GF-D8 (cell line): ENCODE results near the gene SERPINA12.
"Not testable (repeated sequence)": the region's sequence is repeated elsewhere in the genome, so short reads cannot be mapped to it uniquely, and the experiment has no call there.

Experiments used
- DNase-seq: peaks from one replicate; lab custom pipeline; 2025; lab: John Stamatoyannopoulos, UW

SERPINA12 gene

DNA sequence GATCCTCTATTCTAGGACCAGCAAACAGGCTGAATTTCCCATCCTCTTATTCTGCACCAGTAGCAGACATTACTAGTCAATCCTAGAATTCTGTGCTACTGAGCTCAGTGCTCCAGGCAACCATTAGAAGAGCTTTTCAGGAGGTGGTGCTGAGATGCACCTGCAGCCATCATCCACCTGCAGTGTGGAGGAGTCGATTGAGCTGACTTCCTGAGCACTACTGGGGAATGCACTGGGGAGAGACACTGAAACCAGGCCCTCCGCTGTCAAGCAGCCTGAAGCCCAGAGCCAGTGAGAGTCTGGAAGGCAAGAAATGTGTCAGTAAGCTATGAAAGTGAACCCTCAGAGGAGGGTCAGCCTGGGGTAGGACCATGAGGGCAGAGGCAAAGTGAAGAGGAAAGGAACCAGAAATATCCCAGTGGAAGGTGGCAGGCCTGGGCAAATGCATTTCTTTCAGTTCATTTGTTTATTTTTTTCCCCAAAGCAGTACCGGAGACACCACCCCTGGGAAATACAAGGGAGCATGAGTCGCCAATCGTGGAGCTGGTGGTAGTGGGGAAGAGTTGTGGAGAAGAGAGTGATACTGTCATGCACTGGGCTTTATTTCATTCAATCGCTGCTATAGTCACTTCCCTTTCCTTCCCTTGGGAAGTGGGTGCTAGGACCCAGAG lies 28.9 kb upstream of the SERPINA12 start:
- DNase-seq, result no peak

- DNase-seq, result no peak
Observed at GRCh38 chr14:94536836-94537235, 27.6 kb upstream of the SERPINA12 start.

- DNase-seq, result no peak
Observed at GRCh38 chr14:94535506-94535905, 26.2 kb upstream of the SERPINA12 start.

GRCh38 chr14:94532447-94532846 lies 23.2 kb upstream of the SERPINA12 start:
- DNase-seq, result no peak

GRCh38 chr14:94531187-94531586 lies 21.9 kb upstream of the SERPINA12 start:
- DNase-seq, result no peak

GRCh38 chr14:94524093-94524492 lies 14.8 kb upstream of the SERPINA12 start:
- DNase-seq, result no peak

GRCh38 chr14:94523265-94523664 lies 14.0 kb upstream of the SERPINA12 start:
- no peak for DNase-seq

DNA sequence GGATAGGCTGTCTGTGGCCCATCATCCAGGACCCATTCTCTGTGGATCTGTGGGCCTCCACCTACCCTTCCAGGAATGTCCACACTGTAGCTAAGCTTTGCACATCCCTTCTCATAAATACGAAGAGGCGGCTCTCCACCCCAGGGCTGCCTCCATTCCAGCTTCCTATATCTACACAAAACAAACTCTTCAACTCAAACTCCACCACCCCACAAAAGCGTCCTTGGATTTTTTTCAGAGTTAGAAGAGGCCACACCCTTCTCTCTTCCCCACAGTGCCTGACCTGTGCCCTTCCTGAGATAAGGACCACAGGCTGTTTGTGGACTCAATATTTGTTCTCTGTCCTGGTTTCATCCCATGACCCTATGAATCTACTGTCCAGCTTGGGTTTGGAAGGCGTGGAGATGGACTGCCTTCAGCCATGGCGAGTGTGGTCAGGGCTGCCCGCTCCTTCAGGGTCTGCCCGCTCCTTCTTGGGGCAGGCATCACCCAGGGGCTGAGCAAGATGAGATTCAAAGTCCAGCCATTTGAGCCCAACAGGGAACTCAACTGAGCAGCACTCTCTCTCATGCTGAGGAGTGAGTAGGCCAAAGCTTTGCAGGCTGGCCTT lies 13.0 kb upstream of the SERPINA12 start:
- no peak for DNase-seq

DNA sequence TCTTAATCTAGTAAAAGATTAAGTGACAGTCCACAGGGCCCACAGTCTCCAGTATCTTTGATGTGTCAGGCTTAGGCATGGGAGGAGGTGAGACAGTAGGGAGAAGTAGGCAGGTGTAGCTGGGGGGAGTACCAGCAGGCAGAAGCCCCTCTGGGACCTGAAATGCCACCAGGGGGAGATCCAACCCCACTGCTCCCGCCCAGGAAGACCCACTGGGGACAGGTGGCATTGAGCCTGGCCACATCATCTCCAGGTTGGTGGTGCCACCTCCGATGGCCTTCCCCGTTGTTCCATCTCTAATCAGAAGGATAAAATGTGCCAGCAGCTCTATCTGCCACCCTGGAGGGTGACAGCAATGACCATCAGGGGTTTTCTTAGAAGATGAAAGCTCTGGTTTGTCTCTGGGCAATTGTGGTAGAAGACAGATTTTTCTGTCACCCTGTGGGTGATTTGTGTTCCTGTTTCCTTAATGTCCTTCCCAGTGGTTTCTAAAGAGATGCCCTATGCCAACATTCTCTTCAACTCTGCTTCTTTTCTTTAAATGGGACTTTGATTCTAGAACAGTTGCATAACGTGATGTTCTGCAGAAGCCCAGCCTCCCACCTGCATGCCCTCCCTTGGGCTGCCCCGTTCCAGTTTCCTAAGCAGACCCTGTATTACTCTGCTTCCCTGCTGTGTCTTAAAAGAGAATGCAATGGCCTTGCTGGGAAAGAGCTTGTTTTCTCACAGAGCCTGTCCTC lies 12.3 kb upstream of the SERPINA12 start:
- no peak for DNase-seq

DNA sequence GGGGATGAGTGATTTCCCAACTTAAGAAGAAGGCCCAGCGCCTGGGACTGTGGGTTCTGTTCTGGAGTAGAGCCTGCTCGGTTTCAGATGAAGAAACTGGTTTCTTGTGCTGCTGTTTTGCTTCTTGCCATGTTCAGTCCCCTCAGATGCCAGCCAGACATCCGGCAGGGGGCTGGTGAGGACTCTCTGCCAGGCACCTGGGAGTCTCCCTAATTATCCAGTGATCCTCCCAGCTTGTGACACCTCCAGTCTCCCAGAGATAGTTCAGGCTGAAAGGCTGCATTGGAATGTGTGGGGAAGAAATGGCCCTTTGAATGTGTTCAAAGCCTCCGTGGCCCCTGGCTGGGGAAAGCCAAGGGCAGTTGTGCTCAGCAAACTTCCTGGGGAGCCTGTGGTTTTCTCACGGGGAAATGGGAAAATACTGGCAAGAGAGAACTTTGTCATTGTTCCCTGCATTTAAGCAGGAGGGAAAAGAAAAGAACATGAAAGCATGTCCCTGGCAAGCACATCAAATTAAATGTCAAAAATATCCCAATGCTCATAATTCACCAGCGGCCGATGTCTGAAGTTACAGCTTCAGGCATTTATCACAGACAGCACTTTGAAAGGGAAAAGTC lies 8.5 kb upstream of the SERPINA12 start:
- no peak for DNase-seq

DNA sequence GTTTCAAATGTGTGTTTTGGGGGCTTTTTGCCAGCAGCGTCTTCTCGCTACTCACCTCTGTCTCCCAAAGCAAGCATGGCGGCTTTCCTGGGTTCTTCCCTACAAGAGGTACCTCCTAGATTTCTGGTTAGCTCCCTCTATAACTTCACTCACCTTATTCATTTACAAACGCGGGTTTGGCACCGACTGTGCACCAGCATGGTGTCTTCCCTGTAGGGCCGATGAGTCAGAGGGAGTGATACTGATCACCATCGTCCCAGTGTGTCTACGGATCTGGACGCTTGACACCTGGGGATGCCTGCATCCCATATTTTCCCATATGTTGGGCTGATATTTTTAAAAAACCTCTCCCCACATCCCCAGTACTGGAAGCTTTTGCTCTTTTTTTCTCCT lies 8.0 kb upstream of the SERPINA12 start:
- no peak for DNase-seq

DNA sequence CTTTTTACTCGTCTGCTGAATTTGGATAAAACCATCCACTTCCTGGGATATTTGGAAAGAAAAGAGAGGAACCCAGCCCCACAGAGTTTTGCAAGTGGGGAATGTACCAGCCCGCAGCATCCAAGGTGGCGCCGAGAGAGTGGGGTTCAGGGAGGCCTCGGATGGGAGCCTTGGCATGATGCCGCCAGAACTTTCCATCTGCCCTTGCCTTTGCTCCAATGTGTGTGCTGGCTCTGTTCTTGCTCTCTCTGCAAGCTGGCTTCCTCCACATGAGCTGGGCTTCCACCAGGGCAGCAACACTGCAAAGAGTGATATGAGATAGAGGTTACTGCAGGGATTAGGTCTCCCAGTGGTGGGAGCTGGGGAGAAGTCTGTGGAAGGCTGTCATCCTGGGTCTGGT lies 6.6 kb upstream of the SERPINA12 start:
- DNase-seq, result no peak

DNA sequence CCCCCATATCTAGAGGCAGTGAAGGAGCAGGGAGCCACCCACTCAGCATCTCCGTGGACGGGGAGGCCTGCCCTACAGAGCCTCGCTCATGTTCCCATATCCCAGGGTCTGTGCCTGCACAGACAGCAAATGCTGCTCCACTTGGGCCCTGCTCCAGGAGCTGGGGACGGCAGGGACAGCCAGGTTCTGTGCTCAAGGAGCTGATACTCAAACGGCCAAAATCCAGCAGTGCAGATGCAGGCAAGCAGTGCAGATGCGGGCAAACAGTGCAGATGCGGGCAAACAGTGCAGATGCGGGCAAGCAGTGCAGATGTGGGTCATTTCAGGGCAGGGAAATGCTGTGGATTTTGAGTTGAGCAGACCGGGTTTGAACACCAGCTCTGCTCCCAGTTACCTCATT lies 6.2 kb upstream of the SERPINA12 start:
- no peak for DNase-seq

DNA sequence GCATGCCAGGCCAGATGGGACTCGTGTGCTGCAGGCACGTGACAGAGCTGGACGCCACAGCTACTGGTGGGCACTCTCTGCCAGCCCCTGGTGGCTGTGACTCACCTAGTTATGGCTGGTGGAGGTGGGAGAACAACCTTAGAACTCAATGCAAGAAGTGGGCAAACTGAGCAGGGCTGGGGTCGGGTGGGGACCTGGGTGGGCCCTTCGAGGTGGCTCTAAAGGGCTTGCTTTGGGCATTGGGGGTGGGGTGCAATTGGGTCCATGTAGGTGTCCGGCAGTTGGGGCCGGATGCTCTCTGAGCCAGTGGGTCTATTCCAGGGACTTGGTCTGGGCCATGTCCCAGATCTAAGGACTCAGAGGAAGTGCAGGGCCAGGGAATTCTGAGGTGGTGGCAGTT lies 5.1 kb upstream of the SERPINA12 start:
- DNase-seq, result no peak

GRCh38 chr14:94510481-94510880 lies 1.2 kb upstream of the SERPINA12 start:
- DNase-seq, result not testable (repeated sequence)

GRCh38 chr14:94505641-94506040 lies 3.6 kb downstream of the SERPINA12 start:
- DNase-seq, result no peak

GRCh38 chr14:94505206-94505605 lies 4.1 kb downstream of the SERPINA12 start:
- no peak for DNase-seq

GRCh38 chr14:94501588-94502516 lies 7.4 kb downstream of the SERPINA12 start:
- no peak for DNase-seq

- no peak for DNase-seq
Observed at GRCh38 chr14:94500264-94500663, 9.0 kb downstream of the SERPINA12 start.

- no peak for DNase-seq
Observed at GRCh38 chr14:94499673-94500072, 9.6 kb downstream of the SERPINA12 start.

- no peak for DNase-seq
Observed at GRCh38 chr14:94498215-94498614, 11.1 kb downstream of the SERPINA12 start.

GRCh38 chr14:94494085-94494484 lies 15.2 kb downstream of the SERPINA12 start:
- no peak for DNase-seq
